AG08396 (cell line): ENCODE results near the gene CRYGC.
A peak's percentile ranks its signal among the peaks of the same experiment; 100 is the strongest.
"Not testable (repeated sequence)": the region's sequence is repeated elsewhere in the genome, so short reads cannot be mapped to it uniquely, and the experiment has no call there.

Source experiments
- DNase-seq: peaks from one replicate; pipeline ENCODE4 v3.0.0; 2012; ENCODE audit warnings: low spot score, mixed read lengths

CRYGC gene, protein sequence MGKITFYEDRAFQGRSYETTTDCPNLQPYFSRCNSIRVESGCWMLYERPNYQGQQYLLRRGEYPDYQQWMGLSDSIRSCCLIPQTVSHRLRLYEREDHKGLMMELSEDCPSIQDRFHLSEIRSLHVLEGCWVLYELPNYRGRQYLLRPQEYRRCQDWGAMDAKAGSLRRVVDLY

GRCh38 chr2:208129744-208130711 lies at the start of gene CRYGC:
CRYGC (minus strand) TSS chr2:208129828; CDS start chr2:208129792, 36 bp downstream.
- DNase-seq = no peak

- no peak for DNase-seq
Observed at GRCh38 chr2:208179028-208179609, 49.5 kb upstream of the CRYGC start.

DNA sequence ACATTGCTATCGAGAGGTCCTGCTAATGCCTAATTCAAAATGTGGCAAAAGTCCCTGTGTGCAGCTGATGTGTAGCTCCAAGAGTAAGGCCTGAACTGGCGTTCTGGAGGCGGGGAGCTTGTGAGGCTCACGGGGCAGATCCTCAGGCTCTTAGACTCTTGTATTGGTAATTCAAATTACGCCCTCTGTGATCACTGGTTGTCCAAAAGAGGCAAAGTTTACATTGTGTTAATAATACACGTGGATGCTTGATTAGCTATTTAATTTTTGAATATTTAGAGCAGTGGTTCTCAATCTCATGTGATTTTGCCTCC lies 46.2 kb upstream of the CRYGC start:
- DNase-seq = no peak

- DNase-seq = peak; percentile 81
Observed at GRCh38 chr2:208175069-208175839, 45.6 kb upstream of the CRYGC start.

DNA sequence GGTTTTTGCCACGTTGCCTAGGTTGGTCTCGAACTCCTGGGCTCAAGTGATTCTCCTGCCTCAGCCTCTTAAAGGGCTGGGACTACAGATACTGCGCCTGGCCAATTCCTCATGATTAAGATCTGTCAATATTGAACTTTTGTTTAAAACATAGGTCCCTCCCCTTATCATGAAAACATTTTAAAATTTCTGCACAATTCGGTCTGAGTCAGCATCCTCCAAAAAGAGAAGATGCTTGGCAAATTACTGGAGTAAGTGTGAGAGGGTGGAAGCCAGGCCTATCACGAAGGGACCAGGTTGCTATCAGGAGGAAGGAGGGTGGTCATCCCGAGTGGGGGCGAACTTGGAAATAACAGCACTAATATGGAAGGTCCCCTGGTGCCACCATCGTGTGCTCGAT lies 44.5 kb upstream of the CRYGC start:
- no peak for DNase-seq

DNA sequence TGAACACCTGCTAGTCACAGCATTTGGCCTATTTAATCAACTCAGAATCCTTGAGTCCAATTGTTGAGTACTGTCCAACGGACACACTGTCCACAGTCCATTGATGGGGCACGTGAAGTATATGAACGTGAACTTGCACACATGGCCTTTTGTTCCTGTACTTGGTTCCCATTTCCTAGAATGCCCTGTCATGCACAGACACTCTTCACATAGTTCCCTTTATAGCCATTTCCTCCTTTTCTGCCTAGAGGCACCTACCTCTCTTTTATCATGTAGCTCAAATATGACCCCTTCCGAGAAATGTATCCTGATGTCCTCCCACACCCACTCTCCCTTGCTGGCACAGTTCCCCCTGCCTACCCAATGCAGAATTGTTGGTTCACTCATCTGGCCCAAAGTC lies 42.5 kb upstream of the CRYGC start:
- no peak for DNase-seq

DNA sequence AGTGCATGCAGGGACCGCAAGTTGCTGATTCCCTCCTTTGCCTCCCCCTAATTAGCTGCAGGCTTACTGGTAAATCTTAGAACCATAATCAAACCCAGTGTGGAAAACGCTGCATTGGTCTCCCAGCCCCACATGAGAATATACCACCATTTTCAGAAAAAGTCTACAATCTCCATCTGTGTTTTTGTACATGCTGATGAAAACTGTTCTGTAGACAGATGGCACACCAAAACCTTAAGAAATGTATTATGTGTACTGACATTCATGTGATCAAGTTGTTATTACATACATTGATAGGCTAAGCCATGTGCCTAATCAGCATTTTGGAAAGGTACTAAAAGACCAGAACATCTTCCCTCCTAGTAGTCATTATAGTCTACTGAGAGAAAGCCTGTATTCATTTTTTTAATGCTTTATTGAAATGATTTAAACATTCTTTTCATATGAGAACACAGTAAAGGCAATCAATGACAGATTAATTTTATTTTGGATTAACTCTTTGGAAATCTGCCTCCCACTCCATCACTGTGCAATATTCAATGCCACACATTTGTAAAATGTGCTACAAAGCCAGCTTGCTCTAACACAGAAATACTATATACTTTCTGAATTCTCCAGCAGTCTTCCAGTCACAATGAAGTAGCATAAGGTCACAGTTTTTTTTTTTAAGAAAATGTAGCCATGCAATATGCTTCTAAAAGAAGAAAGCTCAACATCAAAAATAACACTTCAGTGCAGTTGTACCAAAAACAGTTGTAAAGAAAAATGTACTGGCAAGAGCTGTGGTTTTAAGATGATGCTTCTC lies 35.5 kb upstream of the CRYGC start:
- no peak for DNase-seq

- DNase-seq = no peak
Observed at GRCh38 chr2:208163489-208163888, 33.9 kb upstream of the CRYGC start, which contains the start of gene CRYGA. CRYGA (minus strand) TSS chr2:208163589; CDS start chr2:208163556, 33 bp downstream.

DNA sequence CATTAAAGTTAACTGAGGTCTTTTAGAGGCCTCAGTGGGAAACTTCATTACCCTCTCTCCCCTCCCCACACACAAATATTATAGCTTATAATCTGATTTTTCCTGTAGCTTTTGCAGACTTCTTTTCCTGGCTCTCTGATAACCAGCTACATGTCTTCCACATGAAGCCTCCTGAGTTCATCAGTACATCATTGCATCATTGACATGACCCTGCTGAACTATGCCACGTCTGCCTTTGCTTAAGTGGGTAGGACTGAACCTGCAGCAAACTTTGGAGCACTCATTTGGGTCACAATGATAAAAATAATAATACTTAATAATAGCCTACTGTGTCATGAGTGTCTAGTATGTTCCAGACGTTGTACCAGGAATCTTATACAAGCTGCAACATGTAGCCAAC lies 26.8 kb upstream of the CRYGC start:
- no peak for DNase-seq

DNA sequence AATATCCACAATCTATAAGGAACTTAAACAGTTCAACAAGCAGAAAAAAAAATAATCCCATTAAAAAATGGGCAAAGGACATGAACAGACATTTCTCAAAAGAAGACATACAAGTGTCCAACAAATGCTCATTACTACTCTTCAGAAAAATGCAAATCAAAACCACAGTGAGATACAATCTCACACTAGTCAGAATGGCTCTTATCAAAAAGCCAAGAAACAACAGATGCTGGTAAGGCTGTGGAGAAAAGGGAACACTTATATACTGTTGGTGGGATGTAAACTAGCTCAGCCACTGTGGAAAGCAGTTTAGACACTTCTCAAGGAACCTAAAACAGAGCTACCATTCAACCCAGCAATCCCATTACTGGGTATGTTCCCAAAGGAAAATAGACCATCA lies 23.5 kb upstream of the CRYGC start:
- DNase-seq = no peak

GRCh38 chr2:208150956-208151355 lies 21.3 kb upstream of the CRYGC start:
- DNase-seq = no peak

DNA sequence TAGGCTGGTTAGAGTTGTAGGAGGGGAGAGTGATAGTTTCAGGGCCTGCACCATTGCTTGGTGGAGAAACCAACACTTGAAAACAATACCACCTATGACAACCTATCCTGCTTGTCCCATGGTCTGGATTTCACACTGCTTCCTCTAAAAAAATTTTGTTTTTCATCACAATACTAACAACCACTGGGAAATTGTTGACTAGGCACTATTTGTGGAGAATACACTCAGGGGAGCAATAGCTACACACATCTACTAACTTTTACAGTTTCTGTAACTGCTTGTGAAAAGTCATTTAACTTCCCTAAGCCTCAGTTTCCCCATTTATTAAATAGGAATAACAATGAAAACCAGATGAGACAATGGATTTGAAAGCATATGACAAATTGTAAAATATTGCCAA lies 20.5 kb upstream of the CRYGC start:
- no peak for DNase-seq

DNA sequence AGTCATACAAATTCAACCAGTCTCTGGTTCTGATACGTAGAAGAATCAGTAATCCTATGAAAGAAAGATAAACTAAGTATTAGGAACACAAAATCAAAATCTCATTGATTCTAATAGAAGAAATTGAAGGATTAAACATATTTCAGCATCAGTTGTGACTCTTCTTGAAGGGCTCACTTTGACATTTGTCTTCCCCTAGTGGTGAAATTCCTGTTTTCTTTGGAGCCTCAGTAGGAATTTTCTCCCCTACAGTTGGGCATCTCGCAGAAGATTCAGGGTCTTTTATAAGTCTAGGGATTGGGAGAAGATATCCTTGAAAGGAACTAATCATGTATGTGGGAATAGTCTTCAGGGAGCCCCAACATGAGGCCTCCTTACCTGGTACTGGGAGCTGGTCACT lies 19.2 kb upstream of the CRYGC start:
- DNase-seq = no peak

GRCh38 chr2:208147759-208148158 lies 18.1 kb upstream of the CRYGC start:
- no peak for DNase-seq

- no peak for DNase-seq
Observed at GRCh38 chr2:208147008-208147407, 17.4 kb upstream of the CRYGC start.

DNA sequence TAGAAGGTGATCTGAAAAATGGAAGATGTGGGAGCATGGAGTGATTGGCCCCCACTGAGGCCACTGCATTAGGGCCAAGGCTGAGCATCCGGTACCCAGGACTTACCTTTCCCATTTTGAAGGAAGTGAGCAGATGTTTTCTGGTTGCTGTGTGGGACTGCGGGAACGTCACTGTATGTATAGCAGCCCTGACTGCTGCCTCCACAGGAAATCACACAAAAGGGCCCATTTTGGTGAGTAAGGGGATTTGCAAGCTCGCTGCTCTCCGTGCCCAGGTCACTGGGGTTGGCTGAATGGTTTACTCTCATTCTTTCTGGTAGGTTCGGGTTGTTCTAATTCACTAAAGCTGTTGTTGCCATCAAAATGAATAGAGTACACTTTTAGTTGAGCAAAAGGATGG lies 16.4 kb upstream of the CRYGC start, which contains the start of gene CRYGB:
Gene CRYGB (minus strand): TSS at position 153 of the 400 bp plus-strand sequence. CDS start 38 bp downstream, at position 115.
- no peak for DNase-seq

DNA sequence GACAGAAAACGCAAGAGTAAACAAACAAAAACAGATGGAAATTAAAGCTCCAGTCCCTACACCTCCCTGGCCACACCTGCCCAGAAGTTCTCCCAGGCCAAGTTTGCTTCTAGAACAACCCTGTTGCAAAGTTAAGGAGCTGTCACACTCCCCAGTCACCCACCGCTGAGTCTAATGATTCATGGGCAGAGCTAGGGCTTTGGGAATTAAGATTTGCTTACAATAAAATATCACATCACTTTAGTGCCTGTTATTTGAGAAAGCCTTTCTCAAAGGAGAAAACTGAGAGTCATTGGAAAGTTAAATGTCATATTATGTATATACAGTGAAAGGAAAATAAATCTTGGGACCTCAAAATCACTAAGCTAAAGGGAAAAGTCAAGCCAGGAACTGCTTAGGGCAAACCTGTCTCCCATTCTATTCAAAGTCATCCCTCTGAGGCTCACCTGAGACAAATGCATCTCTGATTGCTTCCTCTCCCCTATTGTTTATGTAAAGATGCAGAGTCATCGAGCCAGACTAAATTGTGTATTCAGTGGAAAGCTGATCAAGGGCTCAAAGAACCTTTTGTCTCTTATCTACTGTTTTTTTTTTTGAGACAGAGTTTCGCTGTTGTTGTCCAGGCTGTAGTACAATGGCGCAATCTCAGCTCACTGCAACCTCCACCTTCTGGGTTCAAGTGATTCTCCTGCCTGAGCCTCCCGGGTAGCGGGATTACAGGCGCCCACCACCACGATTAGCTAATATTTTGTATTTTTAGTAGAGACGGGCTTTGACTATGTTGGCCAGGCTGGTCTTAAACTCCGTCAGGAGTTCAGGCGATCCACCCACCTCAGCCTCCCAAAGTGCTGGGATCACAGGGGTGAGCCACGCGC lies 13.5 kb upstream of the CRYGC start:
- no peak for DNase-seq

DNA sequence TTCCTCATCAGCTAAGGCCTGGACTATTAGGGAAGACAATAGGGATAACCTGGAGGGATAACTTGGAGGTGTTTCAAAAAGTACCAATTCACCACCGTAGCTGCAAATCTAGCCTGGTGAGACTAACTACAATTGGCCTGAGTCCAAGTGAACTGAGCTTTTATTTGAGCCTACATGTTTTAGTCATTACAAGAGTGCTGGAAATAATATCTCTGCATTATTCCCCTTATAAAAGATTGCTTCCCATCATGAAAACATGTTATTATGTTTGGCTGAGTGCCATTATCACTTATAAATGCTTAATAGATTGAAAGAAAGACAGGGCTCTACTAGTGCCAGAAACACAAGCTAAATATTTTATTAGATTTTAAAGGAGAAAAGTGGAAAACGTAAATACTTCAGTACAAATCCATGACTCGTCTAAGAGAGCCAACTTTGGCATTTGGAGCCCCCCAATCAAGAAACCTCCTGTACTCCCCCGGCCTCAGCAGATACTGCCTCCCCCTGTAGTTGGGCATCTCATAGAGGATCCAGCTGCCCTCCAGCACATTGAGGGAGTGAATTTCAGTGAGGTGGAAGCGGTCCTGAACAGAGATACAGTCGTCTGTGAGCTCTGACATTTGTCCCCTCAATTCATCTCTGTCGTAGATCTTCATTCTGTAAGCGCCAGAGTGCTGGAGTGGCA lies 12.8 kb upstream of the CRYGC start:
- no peak for DNase-seq

GRCh38 chr2:208139447-208139846 lies 9.8 kb upstream of the CRYGC start:
- no peak for DNase-seq

GRCh38 chr2:208138334-208138733 lies 8.7 kb upstream of the CRYGC start:
- not testable (repeated sequence) for DNase-seq
